HepG2 (cell line): ENCODE results near the gene CIAPIN1. TPM values are rescaled to one million over a fixed set of nuclear protein-coding genes. Genes with fewer than 3 reads are reported as not detected.

ENCODE experiments used
- FOSL2 ChIP-seq: sonication (generic); formaldehyde crosslinking; IDR thresholded peaks from 2 replicates; pipeline ENCODE4 v1.4.0; 2020; ENCODE audit warnings: missing genetic modification reagents
- HMG20B ChIP-seq: conservative IDR thresholded peaks from 2 replicates; pipeline ENCODE4 v1.6.1; 2016; ENCODE audit warnings: missing genetic modification reagents, missing compliant biosample characterization
- MTA3 ChIP-seq: sonication (generic); formaldehyde crosslinking; IDR thresholded peaks from 2 replicates; pipeline ENCODE4 v1.4.0; 2020; ENCODE audit warnings: missing genetic modification reagents
- MTF1 ChIP-seq: sonication (generic); formaldehyde crosslinking; IDR thresholded peaks from 2 replicates; pipeline ENCODE4 v1.5.0; 2020; ENCODE audit warnings: missing genetic modification reagents
- SIN3A ChIP-seq: IDR thresholded peaks from 2 replicates; pipeline ENCODE4 v1.6.1; 2011; ENCODE audit warnings: low read depth, mild to moderate bottlenecking, control low read depth, low read length, borderline replicate concordance
- SIN3B ChIP-seq: fragments of 150-350 bp; IDR thresholded peaks from 2 replicates; pipeline ENCODE4 v1.6.1; 2014; ENCODE audit warnings: low read length
- SMAD9 ChIP-seq: sonication (generic); formaldehyde crosslinking; IDR thresholded peaks from 2 replicates; pipeline ENCODE4 v1.5.1; 2020; ENCODE audit warnings: mild to moderate bottlenecking, missing genetic modification reagents
- SOX6 ChIP-seq, 2 experiments: fragments of 450-650 bp in 1 of 2; sonication (generic) in 1 of 2; formaldehyde crosslinking in 1 of 2; IDR thresholded peaks; 2 replicates each; pipeline versions ENCODE4 v1.4.0 to v1.6.1; 2017 to 2020; ENCODE audit warnings: antibody characterized with exemption in 1 of 2, mild to moderate bottlenecking in 1 of 2, missing genetic modification reagents in 1 of 2
- ZFP37 ChIP-seq: sonication (generic); formaldehyde crosslinking; IDR thresholded peaks from 2 replicates; pipeline ENCODE4 v1.4.0; 2020; ENCODE audit warnings: missing genetic modification reagents, borderline replicate concordance
- ZFP82 ChIP-seq: sonication (generic); formaldehyde crosslinking; IDR thresholded peaks from 2 replicates; pipeline ENCODE4 v1.5.1; 2020; ENCODE audit warnings: mild to moderate bottlenecking, missing genetic modification reagents, borderline replicate concordance
- ZNF274 ChIP-seq: sonication (generic); formaldehyde crosslinking; IDR thresholded peaks from 2 replicates; pipeline ENCODE4 v1.5.1; 2020; ENCODE audit warnings: mild to moderate bottlenecking, missing genetic modification reagents
- ZNF317 ChIP-seq: sonication (generic); formaldehyde crosslinking; IDR thresholded peaks from 2 replicates; pipeline ENCODE4 v1.5.0; 2020; ENCODE audit warnings: mild to moderate bottlenecking, missing genetic modification reagents
- ZNF563 ChIP-seq: sonication (generic); formaldehyde crosslinking; IDR thresholded peaks from 2 replicates; pipeline ENCODE4 v1.8.0; 2022; ENCODE audit warnings: mild to moderate bottlenecking, moderate library complexity, missing genetic modification reagents
- ZNF652 ChIP-seq: IDR thresholded peaks from 2 replicates; pipeline ENCODE4 v1.6.1; 2016; ENCODE audit warnings: low read depth, borderline replicate concordance
- ZNF724P ChIP-seq: sonication (generic); formaldehyde crosslinking; IDR thresholded peaks from 2 replicates; pipeline ENCODE4 v1.8.0; 2022; ENCODE audit warnings: missing genetic modification reagents, borderline replicate concordance
- ZNF878 ChIP-seq: sonication (generic); formaldehyde crosslinking; IDR thresholded peaks from 2 replicates; pipeline ENCODE4 v1.8.1; 2023; ENCODE audit warnings: mild to moderate bottlenecking, missing genetic modification reagents, moderate library complexity
- ZNF891 ChIP-seq: sonication (generic); formaldehyde crosslinking; IDR thresholded peaks from 2 replicates; pipeline ENCODE4 v1.5.0; 2020; ENCODE audit warnings: mild to moderate bottlenecking, missing genetic modification reagents
- polyA plus RNA-seq, 8 experiments: library from polyadenylated mRNA; depleted of rRNA in 3 of 8; stranded (reverse) in 7 of 8; unstranded in 1 of 8; fragments of >200 nt; fragmentation: Illumina TruSeq in 4 of 8; extraction: Trizol in 4 of 8; gene quantifications; 2 replicates each; pipeline versions ENCODE4 v1.2.1 to v1.2.3, GENCODE V29; 2011 to 2016; ENCODE audit warnings: low read depth in 4 of 8, missing spikeins in 1 of 8, mixed read lengths in 1 of 8; ENCODE audit not compliant: insufficient read depth in 1 of 8
- total RNA-seq, 5 experiments: library from RNA; depleted of rRNA; stranded (reverse); fragments of >200 nt; fragmentation: Illumina TruSeq; extraction: Trizol; gene quantifications; 2 replicates each; pipeline ENCODE4 v1.2.3, GENCODE V29; 2016; ENCODE audit warnings: low read depth in 1 of 5
- TF ChIP-seq, protein P1 (sequence below): sonication (generic); formaldehyde crosslinking; IDR thresholded peaks from 2 replicates; pipeline ENCODE4 v1.8.1; 2023; ENCODE audit warnings: mild to moderate bottlenecking, moderate library complexity, missing genetic modification reagents
- TF ChIP-seq, protein P2 (sequence below): sonication (generic); formaldehyde crosslinking; IDR thresholded peaks from 2 replicates; pipeline ENCODE4 v1.4.0; 2020; ENCODE audit warnings: mild to moderate bottlenecking, missing genetic modification reagents
- TF ChIP-seq, protein P3 (sequence below): sonication (generic); formaldehyde crosslinking; IDR thresholded peaks from 2 replicates; pipeline ENCODE4 v1.4.0; 2020; ENCODE audit warnings: missing genetic modification reagents
- TF ChIP-seq, protein P4 (sequence below): sonication (generic); formaldehyde crosslinking; IDR thresholded peaks from 2 replicates; pipeline ENCODE4 v1.8.0; 2022; ENCODE audit warnings: missing genetic modification reagents, mild to moderate bottlenecking, borderline replicate concordance
- TF ChIP-seq, protein P5 (sequence below): sonication (generic); formaldehyde crosslinking; IDR thresholded peaks from 2 replicates; pipeline ENCODE4 v1.4.0; 2020; ENCODE audit warnings: missing genetic modification reagents, mild to moderate bottlenecking, borderline replicate concordance
- TF ChIP-seq, protein P6 (sequence below): IDR thresholded peaks from 2 replicates; pipeline ENCODE4 v1.6.1; 2016; ENCODE audit warnings: low read depth

CIAPIN1 gene
- total and polyA plus RNA-seq, 2 of the 13 experiments (the other 11 are each of a cell fraction or from before 2014, with no cell fraction given), result 69.3 to 89.7 TPM

DNA sequence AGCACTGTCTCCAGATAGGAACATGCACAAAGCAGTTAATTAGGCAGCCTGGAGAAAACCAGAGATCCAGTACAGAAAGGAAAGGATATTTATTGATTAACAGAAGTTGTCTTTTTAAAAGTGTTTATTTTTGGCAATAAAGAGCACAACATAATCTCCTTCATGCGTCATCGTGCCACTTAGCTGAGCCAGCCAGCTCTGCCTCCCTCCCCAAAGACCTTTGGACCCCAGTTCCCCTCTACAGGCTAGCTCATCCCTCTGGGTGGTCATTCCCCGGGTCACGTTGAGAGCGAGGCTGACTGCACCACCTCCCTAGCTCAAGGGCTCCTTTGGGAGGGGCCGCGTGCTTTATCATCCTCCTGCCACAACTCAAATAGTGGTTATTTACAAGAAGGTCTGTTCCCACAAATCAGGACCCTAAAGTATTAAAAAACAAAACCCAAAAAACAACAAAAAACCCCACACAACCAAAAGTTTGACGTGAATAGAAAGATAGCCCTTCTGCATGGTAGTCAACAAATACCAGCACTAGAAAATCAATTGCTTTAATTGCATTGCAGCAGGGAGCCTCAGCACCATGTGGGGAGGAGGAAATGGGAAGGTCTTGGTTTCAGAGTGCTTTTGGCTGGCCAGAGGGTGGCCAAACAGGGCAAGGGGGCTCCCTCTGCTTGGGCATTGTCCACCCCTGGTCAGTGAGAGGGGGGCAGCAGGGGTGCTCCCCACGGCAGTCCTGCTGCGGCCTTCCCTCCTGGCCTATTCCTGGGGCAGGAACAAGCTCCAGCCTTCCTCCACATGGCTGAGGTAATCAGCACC lies 24.9 kb upstream of the CIAPIN1 start (continued):
- TF ChIP-seq, protein P1, sequence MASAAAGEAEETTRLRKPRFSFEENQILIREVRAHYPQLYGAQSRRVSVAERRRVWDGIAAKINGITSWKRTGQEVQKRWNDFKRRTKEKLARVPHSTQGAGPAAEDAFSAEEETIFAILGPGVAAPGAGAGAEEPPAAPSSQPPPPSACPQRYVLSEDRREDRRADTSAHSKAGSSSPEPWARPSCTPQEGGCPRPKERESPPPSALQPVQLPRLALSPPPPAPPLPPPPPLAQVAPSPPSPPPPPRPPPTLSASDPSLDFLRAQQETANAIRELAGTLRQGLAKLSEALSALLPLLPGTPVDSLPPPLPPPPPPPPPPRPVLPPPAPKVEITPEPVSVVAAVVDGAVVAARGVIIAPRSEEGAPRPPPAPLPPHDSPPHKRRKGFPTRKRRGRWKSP (CRISPR knock-in tag), result 0 out of 2 replicates have a peak, but pooled peaks have one; percentile 7
- no peak; the same call in 1 of the 2 replicates for TF ChIP-seq ZNF878
- TF ChIP-seq, protein P2, sequence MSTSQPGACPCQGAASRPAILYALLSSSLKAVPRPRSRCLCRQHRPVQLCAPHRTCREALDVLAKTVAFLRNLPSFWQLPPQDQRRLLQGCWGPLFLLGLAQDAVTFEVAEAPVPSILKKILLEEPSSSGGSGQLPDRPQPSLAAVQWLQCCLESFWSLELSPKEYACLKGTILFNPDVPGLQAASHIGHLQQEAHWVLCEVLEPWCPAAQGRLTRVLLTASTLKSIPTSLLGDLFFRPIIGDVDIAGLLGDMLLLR (CRISPR knock-in tag), result no peak
- no peak for TF ChIP-seq SIN3B
- no peak; the same call in 1 of the 2 replicates for TF ChIP-seq ZNF317 (CRISPR knock-in tag)
- TF ChIP-seq, protein P3, sequence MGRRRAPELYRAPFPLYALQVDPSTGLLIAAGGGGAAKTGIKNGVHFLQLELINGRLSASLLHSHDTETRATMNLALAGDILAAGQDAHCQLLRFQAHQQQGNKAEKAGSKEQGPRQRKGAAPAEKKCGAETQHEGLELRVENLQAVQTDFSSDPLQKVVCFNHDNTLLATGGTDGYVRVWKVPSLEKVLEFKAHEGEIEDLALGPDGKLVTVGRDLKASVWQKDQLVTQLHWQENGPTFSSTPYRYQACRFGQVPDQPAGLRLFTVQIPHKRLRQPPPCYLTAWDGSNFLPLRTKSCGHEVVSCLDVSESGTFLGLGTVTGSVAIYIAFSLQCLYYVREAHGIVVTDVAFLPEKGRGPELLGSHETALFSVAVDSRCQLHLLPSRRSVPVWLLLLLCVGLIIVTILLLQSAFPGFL (CRISPR knock-in tag), result no peak
- no peak for TF ChIP-seq SOX6 (IDR thresholded peaks at IDR 0.05)
- peak; percentile 77 for TF ChIP-seq SOX6 (CRISPR knock-in tag; IDR thresholded peaks at IDR 0.05)
- no peak for TF ChIP-seq HMG20B (CRISPR knock-in tag)
- TF ChIP-seq, protein P4, sequence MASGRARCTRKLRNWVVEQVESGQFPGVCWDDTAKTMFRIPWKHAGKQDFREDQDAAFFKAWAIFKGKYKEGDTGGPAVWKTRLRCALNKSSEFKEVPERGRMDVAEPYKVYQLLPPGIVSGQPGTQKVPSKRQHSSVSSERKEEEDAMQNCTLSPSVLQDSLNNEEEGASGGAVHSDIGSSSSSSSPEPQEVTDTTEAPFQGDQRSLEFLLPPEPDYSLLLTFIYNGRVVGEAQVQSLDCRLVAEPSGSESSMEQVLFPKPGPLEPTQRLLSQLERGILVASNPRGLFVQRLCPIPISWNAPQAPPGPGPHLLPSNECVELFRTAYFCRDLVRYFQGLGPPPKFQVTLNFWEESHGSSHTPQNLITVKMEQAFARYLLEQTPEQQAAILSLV, result 0 out of 2 replicates have a peak, but pooled peaks have one; percentile 22
- TF ChIP-seq MTA3 (CRISPR knock-in tag), result no peak
- TF ChIP-seq ZFP82 (CRISPR knock-in tag), result no peak
- 0 out of 2 replicates have a peak, but pooled peaks have one; percentile 57 for TF ChIP-seq SIN3A
- 0 out of 2 replicates have a peak, but pooled peaks have one; percentile 17 for TF ChIP-seq ZNF274
- 0 out of 2 replicates have a peak, but pooled peaks have one; percentile 2 for TF ChIP-seq ZNF563 (CRISPR knock-in tag)
- peak; percentile 90 for TF ChIP-seq FOSL2 (CRISPR knock-in tag)
- TF ChIP-seq ZNF652 (CRISPR knock-in tag), result peak; percentile 58; the same call in 1 of the 2 replicates
- 0 out of 2 replicates have a peak, but pooled peaks have one; percentile 65 for TF ChIP-seq ZFP37 (CRISPR knock-in tag)
- TF ChIP-seq ZNF724P (CRISPR knock-in tag), result no peak
- TF ChIP-seq MTF1, result no peak
- TF ChIP-seq, protein P5, sequence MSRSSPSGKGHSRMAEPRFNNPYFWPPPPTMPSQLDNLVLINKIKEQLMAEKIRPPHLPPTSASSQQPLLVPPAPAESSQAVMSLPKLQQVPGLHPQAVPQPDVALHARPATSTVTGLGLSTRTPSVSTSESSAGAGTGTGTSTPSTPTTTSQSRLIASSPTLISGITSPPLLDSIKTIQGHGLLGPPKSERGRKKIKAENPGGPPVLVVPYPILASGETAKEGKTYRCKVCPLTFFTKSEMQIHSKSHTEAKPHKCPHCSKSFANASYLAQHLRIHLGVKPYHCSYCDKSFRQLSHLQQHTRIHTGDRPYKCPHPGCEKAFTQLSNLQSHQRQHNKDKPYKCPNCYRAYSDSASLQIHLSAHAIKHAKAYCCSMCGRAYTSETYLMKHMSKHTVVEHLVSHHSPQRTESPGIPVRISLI (CRISPR knock-in tag), result no peak
- 0 out of 2 replicates have a peak, but pooled peaks have one; percentile 41 for TF ChIP-seq SMAD9 (CRISPR knock-in tag)
- TF ChIP-seq, protein P6, sequence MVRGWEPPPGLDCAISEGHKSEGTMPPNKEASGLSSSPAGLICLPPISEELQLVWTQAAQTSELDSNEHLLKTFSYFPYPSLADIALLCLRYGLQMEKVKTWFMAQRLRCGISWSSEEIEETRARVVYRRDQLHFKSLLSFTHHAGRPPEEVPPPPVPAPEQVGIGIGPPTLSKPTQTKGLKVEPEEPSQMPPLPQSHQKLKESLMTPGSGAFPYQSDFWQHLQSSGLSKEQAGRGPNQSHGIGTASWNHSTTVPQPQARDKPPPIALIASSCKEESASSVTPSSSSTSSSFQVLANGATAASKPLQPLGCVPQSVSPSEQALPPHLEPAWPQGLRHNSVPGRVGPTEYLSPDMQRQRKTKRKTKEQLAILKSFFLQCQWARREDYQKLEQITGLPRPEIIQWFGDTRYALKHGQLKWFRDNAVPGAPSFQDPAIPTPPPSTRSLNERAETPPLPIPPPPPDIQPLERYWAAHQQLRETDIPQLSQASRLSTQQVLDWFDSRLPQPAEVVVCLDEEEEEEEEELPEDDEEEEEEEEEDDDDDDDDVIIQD, result no peak
- TF ChIP-seq ZNF891 (CRISPR knock-in tag), result no peak
